HepG2 (cell line): ENCODE data around the gene SNX9. TPM values are rescaled to one million over a fixed set of nuclear protein-coding genes. Genes with fewer than 3 reads are reported as not detected.

Experiments
- BRD4 ChIP-seq: sonication (generic); formaldehyde crosslinking; IDR thresholded peaks from 2 replicates; pipeline ENCODE4 v1.4.0; 2020; ENCODE audit warnings: missing genetic modification reagents
- NONO ChIP-seq, 2 experiments: fragments of 450-650 bp in 1 of 2; sonication (generic) in 1 of 2; formaldehyde crosslinking in 1 of 2; IDR thresholded peaks in 1 of 2; conservative IDR thresholded peaks in 1 of 2; 2 replicates each; pipeline versions ENCODE4 v1.6.1 to v1.8.0; 2017 to 2022; ENCODE audit warnings: mild to moderate bottlenecking in 1 of 2, missing genetic modification reagents in 1 of 2, moderate library complexity in 1 of 2
- NRL ChIP-seq: sonication (generic); formaldehyde crosslinking; IDR thresholded peaks from 2 replicates; pipeline ENCODE4 v1.5.0; 2020; ENCODE audit warnings: missing genetic modification reagents, mild to moderate bottlenecking, moderate library complexity, borderline replicate concordance
- POLR2A ChIP-seq, 2 experiments: IDR thresholded peaks; 2 replicates each; pipeline ENCODE4 v1.6.1; 2011; ENCODE audit warnings: low read depth in 2 of 2, low read length in 2 of 2, mild to moderate bottlenecking in 1 of 2, moderate library complexity in 1 of 2; ENCODE audit not compliant: insufficient read depth in 1 of 2
- PPARG ChIP-seq: conservative IDR thresholded peaks from 2 replicates; pipeline ENCODE4 v1.6.1; 2016; ENCODE audit warnings: missing biosample characterization, missing genetic modification reagents
- SP2 ChIP-seq: sonication (generic); formaldehyde crosslinking; IDR thresholded peaks from 2 replicates; pipeline ENCODE4 v1.5.1; 2020; ENCODE audit warnings: mild to moderate bottlenecking, missing genetic modification reagents
- TBX2 ChIP-seq: sonication (generic); formaldehyde crosslinking; IDR thresholded peaks from 2 replicates; pipeline ENCODE4 v1.5.0; 2020; ENCODE audit warnings: missing genetic modification reagents, mild to moderate bottlenecking, borderline replicate concordance
- TFAP4 ChIP-seq: sonication (generic); IDR thresholded peaks from 2 replicates; pipeline ENCODE4 v1.6.1; 2016; ENCODE audit warnings: low read depth, borderline replicate concordance
- WIZ ChIP-seq: sonication (generic); formaldehyde crosslinking; IDR thresholded peaks from 2 replicates; pipeline ENCODE4 v1.5.1; 2020; ENCODE audit warnings: mild to moderate bottlenecking, missing genetic modification reagents
- ZFP90 ChIP-seq: sonication (generic); formaldehyde crosslinking; IDR thresholded peaks from 2 replicates; pipeline ENCODE4 v1.8.0; 2022; ENCODE audit warnings: missing genetic modification reagents, mild to moderate bottlenecking, inconsistent platforms, borderline replicate concordance
- ZFYVE20 ChIP-seq: sonication (generic); formaldehyde crosslinking; IDR thresholded peaks from 2 replicates; pipeline ENCODE4 v1.8.0; 2023; ENCODE audit warnings: low read depth, mild to moderate bottlenecking, moderate library complexity, missing genetic modification reagents, borderline replicate concordance
- ZNF768 ChIP-seq: sonication (generic); formaldehyde crosslinking; IDR thresholded peaks from 2 replicates; pipeline ENCODE4 v1.4.0; 2020; ENCODE audit warnings: missing genetic modification reagents
- polyA plus RNA-seq, 8 experiments: library from polyadenylated mRNA; depleted of rRNA in 3 of 8; stranded (reverse) in 7 of 8; unstranded in 1 of 8; fragments of >200 nt; fragmentation: Illumina TruSeq in 4 of 8; extraction: Trizol in 4 of 8; gene quantifications; 2 replicates each; pipeline versions ENCODE4 v1.2.1 to v1.2.3, GENCODE V29; 2011 to 2016; ENCODE audit warnings: low read depth in 4 of 8, missing spikeins in 1 of 8, mixed read lengths in 1 of 8; ENCODE audit not compliant: insufficient read depth in 1 of 8
- total RNA-seq, 5 experiments: library from RNA; depleted of rRNA; stranded (reverse); fragments of >200 nt; fragmentation: Illumina TruSeq; extraction: Trizol; gene quantifications; 2 replicates each; pipeline ENCODE4 v1.2.3, GENCODE V29; 2016; ENCODE audit warnings: low read depth in 1 of 5
- TF ChIP-seq, protein P1 (sequence below): sonication (generic); formaldehyde crosslinking; IDR thresholded peaks from 2 replicates; pipeline ENCODE4 v1.4.0; 2020; ENCODE audit warnings: mild to moderate bottlenecking, missing genetic modification reagents
- TF ChIP-seq, protein P2 (sequence below): sonication (generic); formaldehyde crosslinking; IDR thresholded peaks from 2 replicates; pipeline ENCODE4 v1.8.1; 2022; ENCODE audit warnings: mild to moderate bottlenecking, missing genetic modification reagents
- TF ChIP-seq, protein P3 (sequence below): sonication (generic); formaldehyde crosslinking; IDR thresholded peaks from 2 replicates; pipeline ENCODE4 v1.4.0; 2020; ENCODE audit warnings: missing genetic modification reagents
- TF ChIP-seq, protein P4 (sequence below): sonication (generic); formaldehyde crosslinking; conservative IDR thresholded peaks from 2 replicates; pipeline ENCODE4 v1.4.0; 2020; ENCODE audit warnings: mild to moderate bottlenecking, missing genetic modification reagents, moderate library complexity
- TF ChIP-seq, protein P5 (sequence below): IDR thresholded peaks from 2 replicates; pipeline ENCODE4 v1.6.1; 2016

Gene SNX9
- total and polyA plus RNA-seq, 2 of the 13 experiments (the other 11 are each of a cell fraction or from before 2014, with no cell fraction given) = 21.9 to 36.0 TPM

DNA sequence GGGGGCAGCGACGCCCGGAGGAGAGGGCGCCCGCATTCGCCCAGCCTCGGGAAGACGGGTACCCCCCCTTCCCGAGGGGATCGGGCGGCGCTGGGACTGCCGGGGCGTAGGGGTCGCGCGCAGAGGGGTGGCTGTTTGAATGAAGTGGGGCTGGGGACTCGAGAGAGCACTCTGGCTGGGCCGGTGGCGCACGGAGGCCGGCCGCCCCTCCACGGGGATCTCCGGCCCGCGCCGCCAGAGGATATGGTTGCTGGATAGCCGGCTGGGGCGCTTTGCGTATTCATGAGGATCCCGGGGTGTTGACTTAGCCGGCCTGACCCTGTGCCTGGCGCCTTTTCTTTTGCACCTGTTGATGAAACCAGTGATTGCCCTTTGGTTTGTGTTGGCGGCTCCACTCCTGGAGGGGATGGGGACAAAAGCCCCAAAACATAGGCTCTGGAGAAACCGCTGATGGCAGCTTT is 159.1 kb downstream of the SNX9 start (continued):
- TF ChIP-seq NONO (IDR thresholded peaks at IDR 0.05) (no peak), NONO (CRISPR knock-in tag; conservative IDR thresholded peaks at IDR 0.05) (0 out of 2 replicates have a peak, but pooled peaks have one; percentile 20), ZFYVE20 (0 out of 2 replicates have a peak, but pooled peaks have one; percentile 42), WIZ (CRISPR knock-in tag) (0 out of 2 replicates have a peak, but pooled peaks have one; percentile 20), SP2 (CRISPR knock-in tag) (0 out of 2 replicates have a peak, but pooled peaks have one; percentile 12), PPARG (CRISPR knock-in tag) (no peak), TFAP4 (peak; percentile 18; the same call in 1 of the 2 replicates), TBX2 (CRISPR knock-in tag) (peak; percentile 38), ZNF768 (peak; percentile 2; the same call in 1 of the 2 replicates), BRD4 (CRISPR knock-in tag) (0 out of 2 replicates have a peak, but pooled peaks have one; percentile 5), ZFP90 (CRISPR knock-in tag) (peak; percentile 31; the same call in 1 of the 2 replicates), POLR2A (IDR thresholded peaks at IDR 0.05; ENCODE audit: insufficient read depth in 1 of 2, low read depth in 2 of 2, low read length in 2 of 2) (peak in 1 of 2 experiments; percentile 55; a peak in 1 of 4 replicates), NRL (CRISPR knock-in tag) (peak; percentile 74; the same call in 1 of the 2 replicates)
- TF ChIP-seq, protein P1, sequence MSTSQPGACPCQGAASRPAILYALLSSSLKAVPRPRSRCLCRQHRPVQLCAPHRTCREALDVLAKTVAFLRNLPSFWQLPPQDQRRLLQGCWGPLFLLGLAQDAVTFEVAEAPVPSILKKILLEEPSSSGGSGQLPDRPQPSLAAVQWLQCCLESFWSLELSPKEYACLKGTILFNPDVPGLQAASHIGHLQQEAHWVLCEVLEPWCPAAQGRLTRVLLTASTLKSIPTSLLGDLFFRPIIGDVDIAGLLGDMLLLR (CRISPR knock-in tag) = 0 out of 2 replicates have a peak, but pooled peaks have one; percentile 51
- TF ChIP-seq, protein P2, sequence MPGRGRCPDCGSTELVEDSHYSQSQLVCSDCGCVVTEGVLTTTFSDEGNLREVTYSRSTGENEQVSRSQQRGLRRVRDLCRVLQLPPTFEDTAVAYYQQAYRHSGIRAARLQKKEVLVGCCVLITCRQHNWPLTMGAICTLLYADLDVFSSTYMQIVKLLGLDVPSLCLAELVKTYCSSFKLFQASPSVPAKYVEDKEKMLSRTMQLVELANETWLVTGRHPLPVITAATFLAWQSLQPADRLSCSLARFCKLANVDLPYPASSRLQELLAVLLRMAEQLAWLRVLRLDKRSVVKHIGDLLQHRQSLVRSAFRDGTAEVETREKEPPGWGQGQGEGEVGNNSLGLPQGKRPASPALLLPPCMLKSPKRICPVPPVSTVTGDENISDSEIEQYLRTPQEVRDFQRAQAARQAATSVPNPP (CRISPR knock-in tag) = no peak
- TF ChIP-seq, protein P3, sequence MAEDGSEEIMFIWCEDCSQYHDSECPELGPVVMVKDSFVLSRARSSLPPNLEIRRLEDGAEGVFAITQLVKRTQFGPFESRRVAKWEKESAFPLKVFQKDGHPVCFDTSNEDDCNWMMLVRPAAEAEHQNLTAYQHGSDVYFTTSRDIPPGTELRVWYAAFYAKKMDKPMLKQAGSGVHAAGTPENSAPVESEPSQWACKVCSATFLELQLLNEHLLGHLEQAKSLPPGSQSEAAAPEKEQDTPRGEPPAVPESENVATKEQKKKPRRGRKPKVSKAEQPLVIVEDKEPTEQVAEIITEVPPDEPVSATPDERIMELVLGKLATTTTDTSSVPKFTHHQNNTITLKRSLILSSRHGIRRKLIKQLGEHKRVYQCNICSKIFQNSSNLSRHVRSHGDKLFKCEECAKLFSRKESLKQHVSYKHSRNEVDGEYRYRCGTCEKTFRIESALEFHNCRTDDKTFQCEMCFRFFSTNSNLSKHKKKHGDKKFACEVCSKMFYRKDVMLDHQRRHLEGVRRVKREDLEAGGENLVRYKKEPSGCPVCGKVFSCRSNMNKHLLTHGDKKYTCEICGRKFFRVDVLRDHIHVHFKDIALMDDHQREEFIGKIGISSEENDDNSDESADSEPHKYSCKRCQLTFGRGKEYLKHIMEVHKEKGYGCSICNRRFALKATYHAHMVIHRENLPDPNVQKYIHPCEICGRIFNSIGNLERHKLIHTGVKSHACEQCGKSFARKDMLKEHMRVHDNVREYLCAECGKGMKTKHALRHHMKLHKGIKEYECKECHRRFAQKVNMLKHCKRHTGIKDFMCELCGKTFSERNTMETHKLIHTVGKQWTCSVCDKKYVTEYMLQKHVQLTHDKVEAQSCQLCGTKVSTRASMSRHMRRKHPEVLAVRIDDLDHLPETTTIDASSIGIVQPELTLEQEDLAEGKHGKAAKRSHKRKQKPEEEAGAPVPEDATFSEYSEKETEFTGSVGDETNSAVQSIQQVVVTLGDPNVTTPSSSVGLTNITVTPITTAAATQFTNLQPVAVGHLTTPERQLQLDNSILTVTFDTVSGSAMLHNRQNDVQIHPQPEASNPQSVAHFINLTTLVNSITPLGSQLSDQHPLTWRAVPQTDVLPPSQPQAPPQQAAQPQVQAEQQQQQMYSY (CRISPR knock-in tag) = peak; percentile 44; the same call in 1 of the 2 replicates
- TF ChIP-seq, protein P4, sequence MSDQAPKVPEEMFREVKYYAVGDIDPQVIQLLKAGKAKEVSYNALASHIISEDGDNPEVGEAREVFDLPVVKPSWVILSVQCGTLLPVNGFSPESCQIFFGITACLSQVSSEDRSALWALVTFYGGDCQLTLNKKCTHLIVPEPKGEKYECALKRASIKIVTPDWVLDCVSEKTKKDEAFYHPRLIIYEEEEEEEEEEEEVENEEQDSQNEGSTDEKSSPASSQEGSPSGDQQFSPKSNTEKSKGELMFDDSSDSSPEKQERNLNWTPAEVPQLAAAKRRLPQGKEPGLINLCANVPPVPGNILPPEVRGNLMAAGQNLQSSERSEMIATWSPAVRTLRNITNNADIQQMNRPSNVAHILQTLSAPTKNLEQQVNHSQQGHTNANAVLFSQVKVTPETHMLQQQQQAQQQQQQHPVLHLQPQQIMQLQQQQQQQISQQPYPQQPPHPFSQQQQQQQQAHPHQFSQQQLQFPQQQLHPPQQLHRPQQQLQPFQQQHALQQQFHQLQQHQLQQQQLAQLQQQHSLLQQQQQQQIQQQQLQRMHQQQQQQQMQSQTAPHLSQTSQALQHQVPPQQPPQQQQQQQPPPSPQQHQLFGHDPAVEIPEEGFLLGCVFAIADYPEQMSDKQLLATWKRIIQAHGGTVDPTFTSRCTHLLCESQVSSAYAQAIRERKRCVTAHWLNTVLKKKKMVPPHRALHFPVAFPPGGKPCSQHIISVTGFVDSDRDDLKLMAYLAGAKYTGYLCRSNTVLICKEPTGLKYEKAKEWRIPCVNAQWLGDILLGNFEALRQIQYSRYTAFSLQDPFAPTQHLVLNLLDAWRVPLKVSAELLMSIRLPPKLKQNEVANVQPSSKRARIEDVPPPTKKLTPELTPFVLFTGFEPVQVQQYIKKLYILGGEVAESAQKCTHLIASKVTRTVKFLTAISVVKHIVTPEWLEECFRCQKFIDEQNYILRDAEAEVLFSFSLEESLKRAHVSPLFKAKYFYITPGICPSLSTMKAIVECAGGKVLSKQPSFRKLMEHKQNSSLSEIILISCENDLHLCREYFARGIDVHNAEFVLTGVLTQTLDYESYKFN (CRISPR knock-in tag) = peak; percentile 2; the same call in 1 of the 2 replicates
- TF ChIP-seq, protein P5, sequence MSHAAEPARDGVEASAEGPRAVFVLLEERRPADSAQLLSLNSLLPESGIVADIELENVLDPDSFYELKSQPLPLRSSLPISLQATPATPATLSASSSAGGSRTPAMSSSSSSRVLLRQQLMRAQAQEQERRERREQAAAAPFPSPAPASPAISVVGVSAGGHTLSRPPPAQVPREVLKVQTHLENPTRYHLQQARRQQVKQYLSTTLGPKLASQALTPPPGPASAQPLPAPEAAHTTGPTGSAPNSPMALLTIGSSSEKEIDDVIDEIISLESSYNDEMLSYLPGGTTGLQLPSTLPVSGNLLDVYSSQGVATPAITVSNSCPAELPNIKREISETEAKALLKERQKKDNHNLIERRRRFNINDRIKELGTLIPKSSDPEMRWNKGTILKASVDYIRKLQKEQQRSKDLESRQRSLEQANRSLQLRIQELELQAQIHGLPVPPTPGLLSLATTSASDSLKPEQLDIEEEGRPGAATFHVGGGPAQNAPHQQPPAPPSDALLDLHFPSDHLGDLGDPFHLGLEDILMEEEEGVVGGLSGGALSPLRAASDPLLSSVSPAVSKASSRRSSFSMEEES (CRISPR knock-in tag) = no peak
